Fibroblast of lung (primary cell): ENCODE data around the gene ABCC10.

Experiments used
- CTCF ChIP-seq, 2 donors: IDR thresholded peaks in 1 of 2; conservative IDR thresholded peaks in 1 of 2; 1 replicate in 1 of 2; 2 replicates in 1 of 2; pipeline ENCODE4 v1.5.1; 2011 to 2012; ENCODE audit warnings: low read length in 2 of 2, control low read depth in 1 of 2, inconsistent platforms in 1 of 2, low read depth in 1 of 2, mild to moderate bottlenecking in 1 of 2
- EZH2 ChIP-seq: IDR thresholded peaks from 2 replicates; pipeline ENCODE4 v1.5.1; 2012; ENCODE audit warnings: low read length, control low read depth, mild to moderate bottlenecking; ENCODE audit errors: missing control alignments

GRCh38 chr6:43383021-43383667, 44.2 kb upstream of the ABCC10 start:
- TF ChIP-seq EZH2, result no peak
- TF ChIP-seq CTCF (conservative IDR thresholded peaks at IDR 0.05 in 1 of 2, IDR thresholded peaks at IDR 0.05 in 1 of 2; ENCODE audit: low read depth in 1 of 2, low read length in 2 of 2), result no peak
